Prostate gland (tissue), 2 donors: Measurements from ENCODE around the gene TMEM59. TPM values are rescaled to one million over a fixed set of nuclear protein-coding genes. Genes with fewer than 3 reads are reported as not detected.
A peak's percentile ranks its signal among the peaks of the same experiment; 100 is the strongest.

Experiments
- DNase-seq: peaks from one replicate; pipeline ENCODE4 v3.0.0-alpha.2; 2019; ENCODE audit warnings: low spot score
- H3K27ac ChIP-seq, 2 donors: fragments of 200-600 bp; sonication (generic); 2 replicates each; pipeline ENCODE4 v1.5.1; 2017 to 2019
- H3K27me3 ChIP-seq: fragments of 200-600 bp; sonication (generic); replicated peaks from 2 replicates; pipeline ENCODE4 v1.5.1; 2019; ENCODE audit not compliant: insufficient read depth
- H3K36me3 ChIP-seq, 2 donors: fragments of 200-600 bp; sonication (generic); 1 replicate in 1 of 2; 2 replicates in 1 of 2; pipeline versions ENCODE4 v1.5.1 to v1.8.1; 2017 to 2019
- H3K4me1 ChIP-seq: fragments of 200-600 bp; sonication (generic); replicated peaks from 2 replicates; pipeline ENCODE4 v1.5.1; 2019
- H3K4me3 ChIP-seq, 2 donors: fragments of 200-600 bp; sonication (generic); 2 replicates each; pipeline ENCODE4 v1.5.1; 2017 to 2019
- H3K9me3 ChIP-seq: fragments of 200-600 bp; sonication (generic); 2 replicates; pipeline ENCODE4 v1.5.1; 2017
- CTCF ChIP-seq, 4 experiments: fragments of 200-600 bp in 2 of 4; fragments of 450-650 bp in 2 of 4; sonication (generic) in 2 of 4; IDR thresholded peaks; 1 replicate in 3 of 4; 2 replicates in 1 of 4; pipeline ENCODE4 v1.5.1; 2016 to 2019; ENCODE audit warnings: antibody characterized with exemption in 4 of 4, mild to moderate bottlenecking in 2 of 4, moderate library complexity in 2 of 4
- POLR2A ChIP-seq: fragments of 450-650 bp; IDR thresholded peaks from one replicate; pipeline ENCODE4 v1.6.1; 2016; ENCODE audit warnings: antibody characterized with exemption, mild to moderate bottlenecking
- POLR2AphosphoS5 ChIP-seq: sonication (generic); formaldehyde crosslinking; IDR thresholded peaks from one replicate; pipeline ENCODE4 v1.6.1; 2017; ENCODE audit warnings: antibody characterized with exemption
- WGBS: methylation state at CpG from one replicate; pipeline ENCODE4 v1.1.5; 2018; 5-methylcytosine and 5-hydroxymethylcytosine counted together
- intact Hi-C: fragments of 100-400 bp; cut with DNase I; formaldehyde crosslinking; loops from one replicate; pipeline ENCODE4 v1.14.2; 2022
- total RNA-seq, 2 donors: library from RNA; depleted of rRNA; stranded (reverse); fragments of >200 nt; gene quantifications; one replicate each; pipeline ENCODE4 v1.1.0, GENCODE V29; 2016

The TMEM59 gene
- total RNA-seq, 2 donors from 2014 or later = 394 to 817 TPM

DNA sequence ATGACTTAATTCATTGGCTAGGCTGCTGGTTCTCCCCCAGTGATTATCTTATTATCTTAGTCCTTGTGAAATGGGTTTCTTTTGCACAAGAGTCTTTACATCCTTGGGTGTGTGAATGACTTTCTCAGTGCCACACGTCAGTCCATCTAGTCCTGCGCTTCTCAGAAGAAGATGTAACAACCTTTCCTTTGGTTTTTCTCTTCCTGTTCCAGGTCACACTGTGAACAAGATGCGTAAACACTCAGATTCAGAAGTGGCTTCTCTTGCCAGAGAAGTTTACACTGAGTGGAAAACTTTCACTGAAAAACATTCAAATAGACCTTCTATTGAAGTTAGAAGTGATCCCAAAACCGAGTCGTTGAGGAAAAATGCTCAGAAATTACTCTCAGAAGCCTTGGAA lies 35.4 kb upstream of the TMEM59 start:
- DNase-seq = no peak
- intact Hi-C loops = no loop called here
- 93% methylated on average over 5 of the region's 5 CpGs for WGBS
- H3K9me3 ChIP-seq = no peaks in the 10 kb centered on the region
- no peak overlapping the region for H3K4me3 ChIP-seq
- H3K27me3 ChIP-seq = no peaks in the 10 kb centered on the region
- no peak overlapping the region for H3K27ac ChIP-seq
- H3K36me3 ChIP-seq = no peaks in the 10 kb centered on the region
- H3K4me1 ChIP-seq = no peaks in the 10 kb centered on the region
- TF ChIP-seq POLR2A (no peak), CTCF (IDR thresholded peaks at IDR 0.05) (no peak), POLR2AphosphoS5 (no peak)

DNA sequence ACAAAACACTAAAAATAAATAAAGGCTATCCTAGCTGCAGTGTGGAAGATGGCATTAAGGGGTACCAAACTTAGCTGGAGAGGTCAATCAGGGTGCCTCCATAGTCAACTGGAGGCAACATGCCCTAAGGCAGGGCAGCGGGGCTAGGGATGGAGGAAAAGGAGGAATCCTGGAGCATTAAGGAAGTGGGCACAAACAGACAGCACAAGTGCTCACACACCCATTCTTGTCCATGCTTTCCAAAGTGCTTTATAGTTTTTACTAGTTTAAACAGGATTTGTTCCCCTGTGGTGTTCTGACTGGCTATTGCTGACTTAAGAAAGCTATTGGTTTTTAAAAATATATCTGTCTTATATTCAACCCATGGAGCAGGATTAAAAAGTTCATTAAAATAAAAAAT lies 33.8 kb upstream of the TMEM59 start:
- DNase-seq = no peak
- intact Hi-C loops = no loop called here
- 93% methylated on average over 1 of the region's 1 CpG for WGBS
- no peaks in the 10 kb centered on the region for H3K36me3 ChIP-seq
- TF ChIP-seq POLR2A (no peak), CTCF (IDR thresholded peaks at IDR 0.05) (no peak), POLR2AphosphoS5 (no peak)
- no peaks in the 10 kb centered on the region for H3K9me3 ChIP-seq
- no peaks in the 10 kb centered on the region for H3K27me3 ChIP-seq
- H3K27ac ChIP-seq = no peak overlapping the region
- no peak overlapping the region for H3K4me3 ChIP-seq
- H3K4me1 ChIP-seq = no peaks in the 10 kb centered on the region

- no peak overlapping the region for H3K4me3 ChIP-seq
- H3K27me3 ChIP-seq = no peaks in the 10 kb centered on the region
- H3K4me1 ChIP-seq = no peaks in the 10 kb centered on the region
- WGBS = 97% methylated on average over 2 of the region's 2 CpGs
- no peaks in the 10 kb centered on the region for H3K36me3 ChIP-seq
- no peak for DNase-seq
- no peak for TF ChIP-seq POLR2AphosphoS5
- no peak for TF ChIP-seq POLR2A
- TF ChIP-seq CTCF (IDR thresholded peaks at IDR 0.05) = no peak
- intact Hi-C loops = no loop called here
- no peaks in the 10 kb centered on the region for H3K9me3 ChIP-seq
- H3K27ac ChIP-seq = no peak overlapping the region
Measured at GRCh38 chr1:54084794-54085193, 31.8 kb upstream of the TMEM59 start.

- H3K27ac ChIP-seq = no peak overlapping the region
- no peak overlapping the region for H3K4me3 ChIP-seq
- no peaks in the 10 kb centered on the region for H3K36me3 ChIP-seq
- intact Hi-C loops = no loop called here
- DNase-seq = peak; percentile 80
- WGBS = 78% methylated on average over 8 of the region's 8 CpGs
- H3K27me3 ChIP-seq = no peaks in the 10 kb centered on the region
- H3K4me1 ChIP-seq = peaks cover 6% of the 10 kb centered on the region
- TF ChIP-seq POLR2AphosphoS5 = peak; percentile 69
- TF ChIP-seq POLR2A = no peak
- peak; percentile 29 to 81 (median 71) for TF ChIP-seq CTCF (IDR thresholded peaks at IDR 0.05)
- no peaks in the 10 kb centered on the region for H3K9me3 ChIP-seq
Measured at GRCh38 chr1:54081306-54082270, 28.6 kb upstream of the TMEM59 start.

GRCh38 chr1:54080598-54081049 lies 27.6 kb upstream of the TMEM59 start:
- no peak overlapping the region for H3K4me3 ChIP-seq
- H3K36me3 ChIP-seq = no peaks in the 10 kb centered on the region
- 96% methylated on average over 2 of the region's 2 CpGs for WGBS
- peaks cover 6% of the 10 kb centered on the region for H3K4me1 ChIP-seq
- no peak overlapping the region for H3K27ac ChIP-seq
- H3K27me3 ChIP-seq = no peaks in the 10 kb centered on the region
- intact Hi-C loops = no loop called here
- TF ChIP-seq POLR2A = no peak
- no peak for TF ChIP-seq CTCF (IDR thresholded peaks at IDR 0.05)
- no peak for TF ChIP-seq POLR2AphosphoS5
- no peak for DNase-seq
- no peaks in the 10 kb centered on the region for H3K9me3 ChIP-seq
